Transverse colon (tissue), 4 donors: ENCODE data around the gene MLLT10. TPM values are rescaled to one million over a fixed set of nuclear protein-coding genes. Genes with fewer than 3 reads are reported as not detected.
"Not testable (repeated sequence)": the region's sequence is repeated elsewhere in the genome, so short reads cannot be mapped to it uniquely, and the experiment has no call there.

Experiments
- DNase-seq: peaks from one replicate; pipeline ENCODE4 v3.0.0-alpha.2; 2019
- H3K27ac ChIP-seq, 4 donors: fragments of 200-600 bp; sonication (generic); 2 replicates each; pipeline ENCODE4 v1.5.1; 2016 to 2018; ENCODE audit warnings: inconsistent platforms in 4 of 4
- H3K27me3 ChIP-seq: fragments of 200-600 bp; sonication (generic); 2 replicates; pipeline ENCODE4 v1.5.1; 2017; ENCODE audit warnings: inconsistent platforms
- H3K36me3 ChIP-seq, 4 donors: fragments of 200-600 bp; sonication (generic); 2 replicates each; pipeline ENCODE4 v1.5.1; 2017 to 2019; ENCODE audit warnings: inconsistent platforms in 4 of 4
- H3K4me1 ChIP-seq, 4 donors: fragments of 200-600 bp; sonication (generic); 2 replicates each; pipeline ENCODE4 v1.5.1; 2017 to 2020; ENCODE audit warnings: inconsistent platforms in 4 of 4
- H3K4me3 ChIP-seq, 4 donors: fragments of 200-600 bp; sonication (generic); 1 replicate in 1 of 4; 2 replicates in 3 of 4; pipeline versions ENCODE4 v1.5.1 to v1.6.1; 2017 to 2019; ENCODE audit warnings: inconsistent platforms in 4 of 4
- H3K9me3 ChIP-seq, 2 donors: fragments of 200-600 bp; sonication (generic); 2 replicates each; pipeline ENCODE4 v1.5.1; 2017 to 2019; ENCODE audit warnings: inconsistent platforms in 2 of 2
- CTCF ChIP-seq, 5 experiments: fragments of 200-600 bp in 3 of 5; fragments of 450-650 bp in 2 of 5; sonication (generic) in 3 of 5; IDR thresholded peaks; 1 replicate in 2 of 5; 2 replicates in 3 of 5; pipeline ENCODE4 v1.5.1; 2016 to 2017; ENCODE audit warnings: antibody characterized with exemption in 5 of 5, inconsistent platforms in 3 of 5, mild to moderate bottlenecking in 2 of 5, moderate library complexity in 1 of 5
- EP300 ChIP-seq: sonication (generic); formaldehyde crosslinking; IDR thresholded peaks from one replicate; pipeline ENCODE4 v1.6.1; 2017; ENCODE audit warnings: antibody characterized with exemption, low read depth
- POLR2A ChIP-seq: fragments of 450-650 bp; IDR thresholded peaks from one replicate; pipeline ENCODE4 v1.6.1; 2016; ENCODE audit warnings: antibody characterized with exemption, mild to moderate bottlenecking, moderate library complexity
- POLR2AphosphoS5 ChIP-seq, 3 donors: sonication (generic); formaldehyde crosslinking; IDR thresholded peaks; one replicate each; pipeline ENCODE4 v1.6.1; 2016; ENCODE audit warnings: antibody characterized with exemption in 3 of 3
- WGBS, 2 donors: methylation state at CpG; one replicate each; pipeline ENCODE4 v1.1.5; 2018; ENCODE audit warnings: low coverage in 1 of 2; 5-methylcytosine and 5-hydroxymethylcytosine counted together
- in situ Hi-C, 4 donors: fragments of 200-750 bp; cut with MboI; loops; one replicate each; pipeline versions ENCODE4 v1.15.0 to v1.15.1; 2017; ENCODE audit warnings: low sequenced_read_pairs in 3 of 4, low pct_ligation_motif_present in 1 of 4, low pct_unique_long_range_greater_than_20kb in 1 of 4
- intact Hi-C: fragments of 100-400 bp; cut with DNase I; formaldehyde crosslinking; loops from one replicate; pipeline ENCODE4 v1.15.1; 2023; ENCODE audit warnings: low total_unique reads
- total RNA-seq, 4 donors: library from RNA; depleted of rRNA; stranded (reverse); fragments of >200 nt; gene quantifications; one replicate each; pipeline ENCODE4 v1.1.0, GENCODE V29; 2016

MLLT10 gene
- total RNA-seq, 4 donors from 2014 or later = 12.0 to 43.0 (median 28.5) TPM

GRCh38 chr10:21584834-21585530, 51.0 kb downstream of the MLLT10 start:
- WGBS, 2 donors = 91 to 92% methylated on average over 6 to 9 of the region's 9 CpGs
- DNase-seq = no peak
- in situ Hi-C loops (no loop called here), intact Hi-C loops (no loop called here)
- no peak overlapping the region for H3K4me3 ChIP-seq
- TF ChIP-seq POLR2AphosphoS5 (IDR thresholded peaks at IDR 0.05) = no peak
- no peak for TF ChIP-seq EP300
- TF ChIP-seq CTCF (IDR thresholded peaks at IDR 0.05) = no peak
- no peak for TF ChIP-seq POLR2A
- H3K4me1 ChIP-seq = no peaks in the 10 kb centered on the region
- H3K27ac ChIP-seq = peak overlapping the region in 1 of 4 donors; percentile 48
- no peaks in the 10 kb centered on the region for H3K9me3 ChIP-seq
- peaks cover 0 to 7% (median 0%) of the 10 kb centered on the region in 4 donors for H3K36me3 ChIP-seq
- no peaks in the 10 kb centered on the region for H3K27me3 ChIP-seq

DNA sequence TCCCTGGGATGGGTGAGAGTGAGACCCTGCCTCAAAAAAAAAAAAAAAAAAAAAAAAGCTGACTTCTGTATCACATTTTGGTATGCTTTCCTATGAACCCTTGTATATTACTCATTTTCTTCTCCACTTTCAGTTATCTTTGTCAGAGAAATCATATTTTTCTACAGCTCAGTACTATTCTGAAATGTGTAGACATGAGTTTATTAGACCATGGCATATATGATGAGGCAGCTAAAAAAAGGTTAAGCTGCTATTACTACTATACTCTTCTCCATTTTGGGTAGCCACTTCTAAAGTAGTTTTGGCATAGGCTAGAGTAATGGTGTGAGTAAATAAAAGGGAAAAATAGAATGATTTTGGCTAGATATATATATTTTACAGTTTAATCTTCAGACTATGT, 53.4 kb downstream of the MLLT10 start:
- H3K4me1 ChIP-seq = no peaks in the 10 kb centered on the region
- in situ Hi-C loops = no loop called here
- TF ChIP-seq POLR2AphosphoS5 (IDR thresholded peaks at IDR 0.05) = no peak
- no peak for TF ChIP-seq EP300
- TF ChIP-seq CTCF (IDR thresholded peaks at IDR 0.05) = no peak
- TF ChIP-seq POLR2A = no peak
- peaks cover 0 to 7% (median 0%) of the 10 kb centered on the region in 4 donors for H3K36me3 ChIP-seq
- DNase-seq = no peak
- H3K9me3 ChIP-seq = no peaks in the 10 kb centered on the region
- no peaks in the 10 kb centered on the region for H3K27me3 ChIP-seq
- H3K27ac ChIP-seq = no peak overlapping the region
- intact Hi-C loops = no loop called here
- H3K4me3 ChIP-seq = no peak overlapping the region

- 87 to 95% methylated on average over 4 to 7 of the region's 7 CpGs for WGBS, 2 donors
- in situ Hi-C loops, H3K4me3 ChIP-seq, H3K27me3 ChIP-seq, H3K27ac ChIP-seq, H3K9me3 ChIP-seq, H3K4me1 ChIP-seq, DNase-seq, H3K36me3 ChIP-seq, intact Hi-C loops: not testable (repeated sequence)
These were observed 54.1 kb downstream of the MLLT10 start for GRCh38 chr10:21588159-21588558.

DNA sequence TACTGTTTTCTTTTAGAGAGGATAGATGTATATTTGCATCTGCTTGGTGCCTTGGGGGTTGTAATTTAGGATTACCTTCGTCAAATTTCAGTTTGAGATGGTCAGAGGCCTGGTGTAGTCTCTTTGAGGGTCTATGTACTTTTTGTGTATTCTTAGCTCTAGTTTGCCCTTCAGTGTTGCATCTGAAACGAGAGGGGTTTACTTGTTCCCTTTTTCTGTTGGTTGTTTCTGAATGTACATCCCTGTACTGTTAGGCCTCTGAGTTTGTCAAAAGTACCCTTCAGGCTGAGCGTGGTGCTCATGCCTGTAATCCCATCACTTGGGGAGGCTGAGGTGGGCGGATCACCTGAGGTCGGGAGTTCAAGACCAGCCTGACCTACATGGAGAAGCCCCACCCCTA, 60.0 kb downstream of the MLLT10 start:
- TF ChIP-seq EP300 (no peak), CTCF (IDR thresholded peaks at IDR 0.05) (no peak), POLR2AphosphoS5 (IDR thresholded peaks at IDR 0.05) (no peak), POLR2A (no peak)
- intact Hi-C loops (no loop called here), in situ Hi-C loops (no loop called here)
- Histone ChIP-seq H3K4me1 (peaks cover 0 to 3% (median 0%) of the 10 kb centered on the region in 4 donors), H3K9me3 (no peaks in the 10 kb centered on the region), H3K36me3 (peaks cover 0 to 3% (median 0%) of the 10 kb centered on the region in 4 donors), H3K4me3 (no peak overlapping the region), H3K27ac (no peak overlapping the region), H3K27me3 (no peaks in the 10 kb centered on the region)
- 83 to 84% methylated on average over 5 of the region's 5 CpGs for WGBS, 2 donors
- DNase-seq = no peak

- intact Hi-C loops = no loop called here
- Histone ChIP-seq H3K27me3 (no peaks in the 10 kb centered on the region), H3K4me3 (no peak overlapping the region), H3K27ac (no peak overlapping the region), H3K4me1 (peaks cover 0 to 7% (median 0%) of the 10 kb centered on the region in 4 donors), H3K9me3 (no peaks in the 10 kb centered on the region), H3K36me3 (no peaks in the 10 kb centered on the region)
- DNase-seq = no peak
- in situ Hi-C loops = no loop called here
- TF ChIP-seq EP300 (no peak), POLR2A (no peak), CTCF (IDR thresholded peaks at IDR 0.05) (no peak), POLR2AphosphoS5 (IDR thresholded peaks at IDR 0.05) (no peak)
- 90 to 91% methylated on average over 2 of the region's 2 CpGs for WGBS, 2 donors
These were observed 65.5 kb downstream of the MLLT10 start for GRCh38 chr10:21599582-21599981.
